HG02973 (cell line): Measurements from ENCODE around the gene MC1R.
"Not testable (repeated sequence)": the region's sequence is repeated elsewhere in the genome, so short reads cannot be mapped to it uniquely, and the experiment has no call there.

ENCODE experiments used
- ATAC-seq: cut with Tn5 transposase; IDR thresholded peaks from one replicate; pipeline ENCODE4 v1.9.1; 2021; ENCODE audit warnings: moderate library complexity; ENCODE audit not compliant: unreplicated experiment

MC1R gene

GRCh38 chr16:89918453-89919347 lies at the start of gene MC1R:
Gene MC1R (plus strand): TSS chr16:89918862. CDS start chr16:89919259, 397 bp downstream.
- ATAC-seq: no peak

- no peak for ATAC-seq
These were observed 48.8 kb upstream of the MC1R start for GRCh38 chr16:89869911-89870310.

- no peak for ATAC-seq
These were observed 48.2 kb upstream of the MC1R start for GRCh38 chr16:89870440-89870839.

GRCh38 chr16:89871895-89872294 lies 46.8 kb upstream of the MC1R start:
- ATAC-seq: no peak

- ATAC-seq: peak; percentile 37
These were observed 45.3 kb upstream of the MC1R start, which contains the start of gene TCF25 for GRCh38 chr16:89873109-89873971. Gene TCF25 (plus strand): TSS chr16:89873592. CDS start chr16:89873668, 76 bp downstream.

- ATAC-seq: peak; percentile 68
These were observed 44.5 kb upstream of the MC1R start for GRCh38 chr16:89873972-89874689.

- ATAC-seq: not testable (repeated sequence)
These were observed 39.5 kb upstream of the MC1R start for GRCh38 chr16:89879123-89879522.

- no peak for ATAC-seq
These were observed 37.9 kb upstream of the MC1R start for GRCh38 chr16:89880477-89881367.

- no peak for ATAC-seq
These were observed 37.3 kb upstream of the MC1R start for GRCh38 chr16:89881368-89881730.

GRCh38 chr16:89883346-89884040 lies 35.2 kb upstream of the MC1R start:
- no peak for ATAC-seq

- no peak for ATAC-seq
These were observed 34.6 kb upstream of the MC1R start for GRCh38 chr16:89884041-89884421.

- ATAC-seq: no peak
These were observed 31.4 kb upstream of the MC1R start for GRCh38 chr16:89887243-89887642.

GRCh38 chr16:89890200-89890599 lies 28.5 kb upstream of the MC1R start:
- no peak for ATAC-seq

- no peak for ATAC-seq
These were observed 27.6 kb upstream of the MC1R start for GRCh38 chr16:89890886-89891657.

- no peak for ATAC-seq
These were observed 26.5 kb upstream of the MC1R start for GRCh38 chr16:89892055-89892630.

GRCh38 chr16:89892635-89893034 lies 26.0 kb upstream of the MC1R start:
- no peak for ATAC-seq

GRCh38 chr16:89893642-89894548 lies 24.8 kb upstream of the MC1R start:
- ATAC-seq: no peak
